Right cardiac atrium (tissue), 5 donors: Measurements from ENCODE around the gene TFAP2A. TPM values are rescaled to one million over a fixed set of nuclear protein-coding genes. Genes with fewer than 3 reads are reported as not detected.
A peak's percentile ranks its signal among the peaks of the same experiment; 100 is the strongest.

ENCODE experiments used
- ATAC-seq, 2 donors: fragments of 200-7000 bp; cut with Tn5 transposase; one replicate each; pipeline versions ENCODE4 v1.8.0 to v1.9.1; 2020; ENCODE audit warnings: moderate library complexity in 2 of 2, mild to moderate bottlenecking in 1 of 2
- DNase-seq, 3 donors: peaks; one replicate each; pipeline ENCODE4 v3.0.0-alpha.2; 2020
- H3K27ac ChIP-seq: one replicate; pipeline ENCODE4 v1.5.1; 2013; ENCODE audit warnings: mild to moderate bottlenecking, low read length, control low read depth, moderate library complexity
- H3K27me3 ChIP-seq: one replicate; pipeline ENCODE4 v1.6.1; 2013; ENCODE audit not compliant: control insufficient read depth, insufficient read depth
- H3K4me1 ChIP-seq: one replicate; pipeline ENCODE4 v1.6.1; 2013; ENCODE audit warnings: low read length; ENCODE audit not compliant: control insufficient read depth, insufficient read depth
- H3K4me3 ChIP-seq: one replicate; pipeline ENCODE4 v1.5.1; 2013; ENCODE audit warnings: low read length, control low read depth
- H3K9me3 ChIP-seq: one replicate; pipeline ENCODE4 v1.6.1; 2013; ENCODE audit warnings: low read length; ENCODE audit not compliant: control insufficient read depth
- WGBS: extraction: QIAGEN DNeasy Blood & Tissue Kit; methylation state at CpG from one replicate; pipeline ENCODE4 v1.1.7; 2013; 5-methylcytosine and 5-hydroxymethylcytosine counted together
- intact Hi-C, 4 donors: fragments of 100-400 bp; cut with DNase I; formaldehyde crosslinking; loops; one replicate each; pipeline versions ENCODE4 v1.11.0 to v1.14.0; 2022 to 2023
- polyA plus RNA-seq: library from polyadenylated mRNA; stranded (reverse); fragments of 200-250 nt; gene quantifications from one replicate; pipeline ENCODE4 v1.2.3, GENCODE V29; 2013
- total RNA-seq, 4 donors: library from RNA; stranded (reverse); fragmentation: NEBNext Ultra II Directional; extraction: Animal tissue kit (Norgen Biotek cat#: 25700); gene quantifications; one replicate each; pipeline ENCODE4 v1.2.1, GENCODE V29; 2021
- donor health status: healthy with polysubstance abuse.
- donor health status: DM: no; HTN: yes; CAD: no.
- donor health status: DM: no; HTN: no; CAD: no.
- donor health status: DM: no; HTN: yes; CAD: no; lungs with severe emphysema.
- donor health status: DM: yes; HTN: yes; CAD: no.

TFAP2A gene
- total and polyA plus RNA-seq, 5 donors: 0.53 to 1.6 (median 0.71) TPM

DNA sequence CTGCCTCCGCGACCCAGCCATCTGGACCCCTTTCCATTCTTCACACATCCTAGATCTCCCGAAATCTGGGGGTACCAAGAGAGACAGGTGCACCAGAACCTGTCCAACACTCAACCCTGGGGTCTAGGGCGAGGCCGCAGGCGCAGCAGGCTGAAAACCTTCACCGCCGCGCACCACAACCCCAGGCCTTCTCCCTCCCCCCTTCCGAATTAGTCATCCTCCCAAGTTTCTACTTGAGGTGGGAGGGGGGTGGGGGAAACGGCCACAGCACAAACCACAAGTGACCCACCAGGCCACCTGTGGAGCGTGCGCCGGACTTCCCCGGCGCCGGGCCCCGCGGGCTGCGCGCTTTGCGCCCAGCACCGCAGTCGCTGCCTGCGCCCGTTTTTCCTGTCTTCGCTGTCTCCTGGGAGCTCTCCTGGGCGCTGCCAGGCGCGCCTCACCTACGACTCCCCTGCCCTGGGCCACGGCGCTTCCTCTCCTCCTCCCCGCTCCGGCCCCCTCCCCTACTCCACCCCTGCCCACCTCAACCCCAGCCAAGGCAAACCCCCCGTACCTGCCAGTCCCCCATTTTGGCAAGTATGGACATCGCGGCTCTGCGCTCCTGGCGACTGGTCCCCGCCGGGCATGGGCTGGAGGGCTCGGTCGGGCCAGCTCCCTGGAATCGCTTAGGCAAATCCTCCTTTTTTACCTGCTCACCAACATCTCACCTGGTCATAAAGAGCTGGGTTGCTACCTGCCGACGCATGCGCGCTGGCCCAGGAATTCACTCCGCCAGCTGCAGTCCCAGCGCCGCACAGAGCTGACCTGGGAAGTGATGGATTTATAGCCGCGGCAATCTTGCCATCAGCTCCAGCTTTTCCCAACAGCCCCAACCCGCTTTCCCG, 4.2 kb upstream of the TFAP2A start:
- ATAC-seq (no peak), DNase-seq (no peak)
- 4% methylated on average over 56 of the region's 56 CpGs for WGBS
- Histone ChIP-seq H3K27me3 (peaks cover 4% of the 10 kb centered on the region), H3K4me1 (peaks cover 5% of the 10 kb centered on the region), H3K4me3 (no peak overlapping the region), H3K27ac (no peak overlapping the region), H3K9me3 (no peaks in the 10 kb centered on the region)
- intact Hi-C loops: no loop called here

DNA sequence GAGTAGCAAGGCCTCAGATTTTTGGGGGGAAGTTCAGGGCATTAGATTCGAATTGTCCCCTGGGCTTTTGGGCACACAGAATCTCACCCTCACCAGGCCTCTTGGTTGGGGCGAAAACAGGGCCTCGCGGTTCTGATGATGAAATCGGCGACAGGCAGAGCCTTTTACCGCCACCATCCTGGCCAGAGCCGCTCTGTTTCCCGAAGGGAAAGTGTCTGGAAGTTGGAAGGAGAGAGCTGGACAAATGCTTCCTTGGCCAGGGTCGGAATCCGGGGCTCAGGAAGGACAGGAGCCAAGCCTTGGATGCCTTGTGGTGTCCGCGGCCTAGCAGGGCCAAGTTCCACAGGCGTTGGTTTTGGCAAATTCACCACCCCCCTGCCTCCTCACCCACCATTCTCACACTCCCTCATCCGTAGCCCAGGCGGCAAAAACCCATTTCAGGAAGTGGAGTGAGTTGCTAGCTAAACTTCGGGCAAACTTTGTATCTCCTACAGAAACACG, 3.5 kb upstream of the TFAP2A start:
- Histone ChIP-seq H3K27ac (no peak overlapping the region), H3K4me1 (peaks cover 5% of the 10 kb centered on the region), H3K27me3 (peaks cover 4% of the 10 kb centered on the region), H3K9me3 (no peaks in the 10 kb centered on the region), H3K4me3 (no peak overlapping the region)
- DNase-seq (no peak), ATAC-seq (no peak)
- intact Hi-C loops: no loop called here
- WGBS: 42% methylated on average over 18 of the region's 18 CpGs

DNA sequence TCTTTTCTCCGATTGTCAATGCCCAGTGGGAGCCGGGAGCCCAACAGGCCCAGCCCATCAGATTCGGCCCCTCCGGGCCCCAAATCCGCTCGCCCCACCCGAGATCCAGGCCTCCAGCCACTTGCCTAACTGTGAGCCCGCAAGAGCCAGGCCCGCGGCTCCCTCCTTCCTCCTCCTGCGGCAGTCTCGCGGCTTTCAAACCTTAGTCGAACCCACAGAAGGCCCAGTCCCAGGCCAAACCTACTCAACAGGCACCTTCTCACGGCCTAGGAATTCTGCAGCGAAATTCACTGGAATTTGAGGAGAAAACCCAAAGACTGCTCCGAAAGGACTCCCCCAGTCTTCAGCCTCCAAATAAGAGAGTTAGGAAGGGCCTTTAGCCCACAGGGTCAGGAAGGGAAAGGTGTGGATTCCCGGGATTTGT, 2.8 kb upstream of the TFAP2A start:
- H3K27me3 ChIP-seq: peaks cover under 1% of the 10 kb centered on the region
- ATAC-seq (no peak), DNase-seq (no peak)
- H3K4me1 ChIP-seq: peaks cover 5% of the 10 kb centered on the region
- H3K27ac ChIP-seq: no peak overlapping the region
- H3K4me3 ChIP-seq: no peak overlapping the region
- H3K9me3 ChIP-seq: no peaks in the 10 kb centered on the region
- intact Hi-C loops: no loop called here
- WGBS: 47% methylated on average over 18 of the region's 18 CpGs

GRCh38 chr6:10416863-10417641, 2.2 kb upstream of the TFAP2A start:
- intact Hi-C loops: no loop called here
- Histone ChIP-seq H3K4me1 (peaks cover 5% of the 10 kb centered on the region), H3K27me3 (no peaks in the 10 kb centered on the region), H3K27ac (no peak overlapping the region), H3K9me3 (no peaks in the 10 kb centered on the region), H3K4me3 (no peak overlapping the region)
- WGBS: 13% methylated on average over 48 of the region's 48 CpGs
- ATAC-seq (no peak), DNase-seq (no peak)

DNA sequence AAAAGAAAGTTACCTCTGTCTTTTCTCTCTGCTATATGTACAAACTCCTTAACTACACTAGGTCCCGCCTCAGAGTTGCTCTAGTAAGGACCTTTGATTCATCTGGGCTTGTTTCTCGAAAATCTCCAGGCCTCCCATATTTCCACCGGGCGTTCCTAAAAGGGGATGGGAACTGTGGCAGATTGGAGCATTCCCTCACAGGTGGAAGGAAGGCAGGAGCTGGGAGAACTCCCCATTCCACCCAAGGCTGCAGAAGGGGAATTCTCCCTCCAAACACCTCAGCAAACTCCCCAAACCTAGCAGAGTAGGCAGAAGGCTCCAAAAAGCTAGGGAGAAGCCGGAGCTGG, 1.6 kb upstream of the TFAP2A start:
- Histone ChIP-seq H3K4me3 (no peak overlapping the region), H3K27me3 (no peaks in the 10 kb centered on the region), H3K9me3 (no peaks in the 10 kb centered on the region), H3K4me1 (peaks cover 5% of the 10 kb centered on the region), H3K27ac (no peak overlapping the region)
- intact Hi-C loops: no loop called here
- DNase-seq (no peak), ATAC-seq (no peak)
- WGBS: 38% methylated on average over 5 of the region's 5 CpGs

GRCh38 chr6:10415617-10416480, 975 bp upstream of the TFAP2A start:
- 13% methylated on average over 36 of the region's 36 CpGs for WGBS
- Histone ChIP-seq H3K4me3 (peak overlapping the region; percentile 7), H3K4me1 (peaks cover 8% of the 10 kb centered on the region), H3K9me3 (no peaks in the 10 kb centered on the region), H3K27ac (no peak overlapping the region), H3K27me3 (no peaks in the 10 kb centered on the region)
- DNase-seq: no peak
- intact Hi-C loops: no loop called here
- ATAC-seq: no peak

DNA sequence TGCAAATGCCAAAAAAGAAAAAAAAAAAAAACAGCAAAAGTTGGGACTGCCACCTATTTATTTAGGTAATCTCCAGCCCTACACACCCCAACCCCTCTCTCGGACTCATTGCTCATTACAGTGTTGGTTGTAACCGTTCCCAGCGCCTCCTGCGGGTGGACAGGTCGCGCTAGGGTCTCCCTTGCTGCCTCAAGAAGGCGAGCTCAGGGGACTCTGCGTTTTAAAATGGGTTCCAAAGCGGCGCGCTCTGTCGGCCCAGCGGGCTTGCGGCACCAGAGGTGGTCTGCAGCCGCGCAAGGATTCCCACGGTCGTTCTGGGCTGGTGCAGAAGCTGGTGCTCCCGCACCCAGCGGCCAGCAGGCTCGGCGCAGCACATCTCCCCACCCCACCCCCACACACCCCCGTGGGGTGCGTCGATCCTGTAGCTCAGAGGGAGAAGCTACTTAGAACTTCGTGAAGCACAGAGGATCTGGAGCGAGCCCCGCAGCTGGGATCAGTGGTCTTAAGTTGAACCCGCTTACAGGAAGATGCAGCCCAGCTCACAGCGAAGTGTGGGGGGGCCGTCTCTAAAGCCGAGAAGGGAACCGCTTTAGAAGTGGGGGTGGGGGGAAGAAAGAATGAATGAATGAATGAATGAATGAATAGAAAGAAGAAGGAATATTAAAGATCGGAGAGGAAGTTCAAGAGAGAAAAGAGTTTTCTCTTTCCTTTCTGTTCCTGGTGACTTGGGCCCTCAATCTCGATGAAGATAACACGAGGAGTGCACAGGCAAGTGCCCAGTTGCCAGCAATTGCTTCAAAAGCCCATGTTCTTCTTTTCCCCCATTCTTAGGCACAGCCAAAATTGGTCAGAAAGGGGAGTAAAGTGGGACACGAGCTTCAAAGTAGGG, 780 bp downstream of the TFAP2A start:
- Histone ChIP-seq H3K4me3 (peak overlapping the region; percentile 26), H3K27ac (no peak overlapping the region), H3K4me1 (peaks cover 8% of the 10 kb centered on the region), H3K27me3 (peaks cover 2% of the 10 kb centered on the region), H3K9me3 (no peaks in the 10 kb centered on the region)
- intact Hi-C loops: no loop called here
- ATAC-seq (no peak), DNase-seq (peak in 1 of 3 donors; percentile 41)
- 2% methylated on average over 37 of the region's 37 CpGs for WGBS

- no peaks in the 10 kb centered on the region for H3K9me3 ChIP-seq
- 5% methylated on average over 31 of the region's 31 CpGs for WGBS
- peaks cover 2% of the 10 kb centered on the region for H3K27me3 ChIP-seq
- peaks cover 8% of the 10 kb centered on the region for H3K4me1 ChIP-seq
- intact Hi-C loops: no loop called here
- no peak overlapping the region for H3K27ac ChIP-seq
- peak in 1 of 3 donors; percentile 41 for DNase-seq
- H3K4me3 ChIP-seq: peak overlapping the region; percentile 90
- no peak for ATAC-seq
These were observed 1.5 kb downstream of the TFAP2A start for GRCh38 chr6:10413262-10413849.

- Histone ChIP-seq H3K9me3 (no peaks in the 10 kb centered on the region), H3K4me1 (peaks cover 8% of the 10 kb centered on the region), H3K27ac (no peak overlapping the region), H3K4me3 (peak overlapping the region; percentile 90), H3K27me3 (peaks cover 2% of the 10 kb centered on the region)
- peak; percentile 56 to 62 for ATAC-seq
- intact Hi-C loops: no loop called here
- under 1% methylated on average over 82 of the region's 82 CpGs for WGBS
- peak in 1 of 3 donors; percentile 56 for DNase-seq
These were observed 2.2 kb downstream of the TFAP2A start for GRCh38 chr6:10412461-10413261.
